Calu3 (cell line): ENCODE results near the gene MRPS2. TPM values are rescaled to one million over a fixed set of nuclear protein-coding genes. Genes with fewer than 3 reads are reported as not detected.

ENCODE experiments used
- BruUV-seq: library from RNA; stranded (reverse); fragments of 400-500 nt; replicated peaks from 2 replicates; lab custom pipeline; 2021; lab: Mats Ljungman, UMichigan
- CTCF ChIA-PET: fragments of 300-600 bp; sonication (Branson Sonifier 250); formaldehyde crosslinking; loops from one replicate; lab custom pipeline; 2022; ENCODE audit warnings: antibody characterized with exemption; lab: Charles Lee
- DNase-seq: peaks from one replicate; pipeline ENCODE4 v3.0.0; 2022
- H3K27ac Mint-ChIP-seq: one replicate; pipeline ENCODE4 v1.8.0; 2022; ENCODE audit warnings: mixed read lengths; ENCODE audit not compliant: unreplicated experiment
- H3K27me3 Mint-ChIP-seq: one replicate; pipeline ENCODE4 v1.8.0; 2022; ENCODE audit warnings: mixed read lengths; ENCODE audit not compliant: unreplicated experiment
- H3K36me3 Mint-ChIP-seq: one replicate; pipeline ENCODE4 v1.8.0; 2022; ENCODE audit warnings: mild to moderate bottlenecking, moderate library complexity, mixed read lengths; ENCODE audit not compliant: insufficient read depth, unreplicated experiment
- H3K4me1 Mint-ChIP-seq: one replicate; pipeline ENCODE4 v1.8.0; 2022; ENCODE audit warnings: mild to moderate bottlenecking, low read depth, mixed read lengths; ENCODE audit not compliant: unreplicated experiment
- H3K4me3 Mint-ChIP-seq: one replicate; pipeline ENCODE4 v1.8.0; 2022; ENCODE audit warnings: mild to moderate bottlenecking, low read depth, moderate library complexity, mixed read lengths; ENCODE audit not compliant: unreplicated experiment
- H3K9me3 Mint-ChIP-seq: one replicate; pipeline ENCODE4 v1.8.0; 2022; ENCODE audit warnings: low read depth, mixed read lengths; ENCODE audit not compliant: unreplicated experiment
- CTCF ChIP-seq: fragments of 200-600 bp; IDR thresholded peaks from one replicate; pipeline ENCODE4 v1.8.0; 2022; ENCODE audit warnings: antibody characterized with exemption; ENCODE audit not compliant: unreplicated experiment
- intact Hi-C: fragments of 100-400 bp; cut with micrococcal nuclease; formaldehyde crosslinking; loops from one replicate; pipeline ENCODE4 v1.10.0; 2022; ENCODE audit not compliant: unreplicated experiment
- total RNA-seq: library from RNA; stranded (reverse); gene quantifications from 2 replicates; pipeline ENCODE4 v1.2.3, GENCODE V29; 2022

MRPS2 gene
- total RNA-seq, 1 experiment from 2014 or later = 31.9 TPM

- H3K36me3 Mint-ChIP-seq = peaks cover 12% of the 10 kb centered on the region
- no peak overlapping the region for H3K27ac Mint-ChIP-seq
- DNase-seq = no peak
- no TSS peak for BruUV-seq
- no peak for TF ChIP-seq CTCF
- no peaks in the 10 kb centered on the region for H3K27me3 Mint-ChIP-seq
- no peaks in the 10 kb centered on the region for H3K4me1 Mint-ChIP-seq
- intact Hi-C loops = no loop called here
- no peaks in the 10 kb centered on the region for H3K9me3 Mint-ChIP-seq
- CTCF ChIA-PET = interaction anchor here (0.7 kb wide), 1 partner anchor 181 kb away, joined by 7 read pairs; no protein-coding TSS in a partner anchor
- H3K4me3 Mint-ChIP-seq = no peak overlapping the region
These were observed 25.6 kb upstream of the MRPS2 start for GRCh38 chr9:135474915-135475314.

- Mint-ChIP-seq H3K27me3 (no peaks in the 10 kb centered on the region), H3K9me3 (no peaks in the 10 kb centered on the region), H3K4me1 (no peaks in the 10 kb centered on the region), H3K4me3 (no peak overlapping the region), H3K27ac (no peak overlapping the region), H3K36me3 (peaks cover 20% of the 10 kb centered on the region)
- intact Hi-C loops = no loop called here
- BruUV-seq = TSS peak; percentile 23
- no peak for DNase-seq
- TF ChIP-seq CTCF = no peak
- CTCF ChIA-PET = interaction anchor here (0.6 to 0.7 kb wide), 2 partner anchors 36 to 97 kb away, joined by 3 to 7 read pairs; no protein-coding TSS in a partner anchor
These were observed 23.7 kb upstream of the MRPS2 start for GRCh38 chr9:135476561-135477355.

- H3K27me3 Mint-ChIP-seq = no peaks in the 10 kb centered on the region
- DNase-seq = no peak
- H3K36me3 Mint-ChIP-seq = peaks cover 25% of the 10 kb centered on the region
- H3K4me1 Mint-ChIP-seq = no peaks in the 10 kb centered on the region
- H3K27ac Mint-ChIP-seq = no peak overlapping the region
- no peak for TF ChIP-seq CTCF
- TSS peak; percentile 57 for BruUV-seq
- H3K4me3 Mint-ChIP-seq = peak overlapping the region; percentile 84
- H3K9me3 Mint-ChIP-seq = no peaks in the 10 kb centered on the region
- intact Hi-C loops = no loop called here
- CTCF ChIA-PET = no interaction called here
These were observed 22.3 kb upstream of the MRPS2 start for GRCh38 chr9:135478191-135478590.

GRCh38 chr9:135478829-135479468 is 21.5 kb upstream of the MRPS2 start:
- intact Hi-C loops = no loop called here
- CTCF ChIA-PET = no interaction called here
- Mint-ChIP-seq H3K9me3 (no peaks in the 10 kb centered on the region), H3K27ac (peak overlapping the region; percentile 94), H3K36me3 (peaks cover 25% of the 10 kb centered on the region), H3K4me3 (peak overlapping the region; percentile 84), H3K27me3 (no peaks in the 10 kb centered on the region), H3K4me1 (no peaks in the 10 kb centered on the region)
- BruUV-seq = no TSS peak
- peak; percentile 34 for DNase-seq
- TF ChIP-seq CTCF = no peak
